IgD-negative memory B cell (primary cell): ENCODE data around the gene FADS6. TPM values are rescaled to one million over a fixed set of nuclear protein-coding genes. Genes with fewer than 3 reads are reported as not detected.
"Not testable (repeated sequence)": the region's sequence is repeated elsewhere in the genome, so short reads cannot be mapped to it uniquely, and the experiment has no call there.

Experiments used
- H3K27ac Mint-ChIP-seq, 3 donors: one replicate each; pipeline ENCODE4 v1.8.0; 2020 to 2022; ENCODE audit warnings: mild to moderate bottlenecking in 3 of 3, mixed read lengths in 3 of 3, moderate library complexity in 1 of 3
- H3K27me3 Mint-ChIP-seq: one replicate; pipeline ENCODE4 v1.8.0; 2021; ENCODE audit warnings: mixed read lengths
- H3K36me3 Mint-ChIP-seq: one replicate; pipeline ENCODE4 v1.8.0; 2020; ENCODE audit warnings: mild to moderate bottlenecking, mixed read lengths
- H3K4me1 Mint-ChIP-seq, 3 donors: one replicate each; pipeline ENCODE4 v1.8.0; 2020 to 2022; ENCODE audit warnings: mixed read lengths in 3 of 3, mild to moderate bottlenecking in 1 of 3
- H3K4me3 Mint-ChIP-seq, 4 donors: one replicate each; pipeline ENCODE4 v1.8.0; 2020 to 2022; ENCODE audit warnings: mild to moderate bottlenecking in 4 of 4, mixed read lengths in 4 of 4, moderate library complexity in 3 of 4
- H3K9me3 Mint-ChIP-seq, 3 donors: one replicate each; pipeline ENCODE4 v1.8.0; 2020 to 2021; ENCODE audit warnings: mixed read lengths in 3 of 3, mild to moderate bottlenecking in 1 of 3
- polyA plus RNA-seq: library from polyadenylated mRNA; unstranded; fragments of 300-500 nt; fragmentation: Illumina TruSeq; gene quantifications from one replicate; pipeline ENCODE4 v1.2.3, GENCODE V29; 2021

Gene FADS6
- polyA plus RNA-seq, 1 donor from 2014 or later, result not detected

GRCh38 chr17:74870512-74870911, 22.9 kb downstream of the FADS6 start:
- no peaks in the 10 kb centered on the region for H3K27me3 Mint-ChIP-seq
- no peaks in the 10 kb centered on the region for H3K36me3 Mint-ChIP-seq
- H3K9me3 Mint-ChIP-seq, result no peaks in the 10 kb centered on the region
- H3K4me3 Mint-ChIP-seq, result no peak overlapping the region
- no peak overlapping the region for H3K27ac Mint-ChIP-seq
- H3K4me1 Mint-ChIP-seq, result peaks cover 0 to 20% (median 10%) of the 10 kb centered on the region in 3 donors

GRCh38 chr17:74870028-74870427, 23.4 kb downstream of the FADS6 start:
- H3K9me3 Mint-ChIP-seq, result not testable (repeated sequence)

GRCh38 chr17:74868908-74869255, 24.6 kb downstream of the FADS6 start:
- peaks cover 6 to 22% (median 12%) of the 10 kb centered on the region in 3 donors for H3K4me1 Mint-ChIP-seq
- no peaks in the 10 kb centered on the region for H3K36me3 Mint-ChIP-seq
- no peak overlapping the region for H3K27ac Mint-ChIP-seq
- H3K4me3 Mint-ChIP-seq, result no peak overlapping the region
- H3K27me3 Mint-ChIP-seq, result no peaks in the 10 kb centered on the region
- no peaks in the 10 kb centered on the region for H3K9me3 Mint-ChIP-seq

More at GRCh38 chr17:74870028-74870427, 23.4 kb downstream of the FADS6 start:
- not testable (repeated sequence) for H3K36me3 Mint-ChIP-seq, H3K4me3 Mint-ChIP-seq, H3K27me3 Mint-ChIP-seq
- H3K27ac Mint-ChIP-seq, result peak overlapping the region in 1 of 3 donors; percentile 19
- H3K4me1 Mint-ChIP-seq, result peaks cover 2 to 20% (median 10%) of the 10 kb centered on the region in 3 donors

- Mint-ChIP-seq H3K27ac (no peak overlapping the region), H3K4me3 (no peak overlapping the region), H3K27me3 (no peaks in the 10 kb centered on the region)
Measured at GRCh38 chr17:74868251-74868907, 25.1 kb downstream of the FADS6 start.

GRCh38 chr17:74866198-74866835, 27.1 kb downstream of the FADS6 start:
- no peak overlapping the region for H3K27ac Mint-ChIP-seq
- peaks cover 9% of the 10 kb centered on the region for H3K27me3 Mint-ChIP-seq
- peaks cover 3 to 6% (median 6%) of the 10 kb centered on the region in 3 donors for H3K4me1 Mint-ChIP-seq
- H3K4me3 Mint-ChIP-seq, result no peak overlapping the region
- no peaks in the 10 kb centered on the region for H3K9me3 Mint-ChIP-seq
- H3K36me3 Mint-ChIP-seq, result no peaks in the 10 kb centered on the region

More at GRCh38 chr17:74868251-74868907, 25.1 kb downstream of the FADS6 start:
- Mint-ChIP-seq H3K4me1 (peaks cover 6 to 18% (median 9%) of the 10 kb centered on the region in 3 donors), H3K36me3 (no peaks in the 10 kb centered on the region), H3K9me3 (no peaks in the 10 kb centered on the region)

GRCh38 chr17:74865504-74866197, 27.8 kb downstream of the FADS6 start:
- H3K4me1 Mint-ChIP-seq, result peaks cover 3 to 6% (median 3%) of the 10 kb centered on the region in 3 donors
- peaks cover 15% of the 10 kb centered on the region for H3K27me3 Mint-ChIP-seq
- no peak overlapping the region for H3K4me3 Mint-ChIP-seq
- H3K27ac Mint-ChIP-seq, result peak overlapping the region in 1 of 3 donors; percentile 59
- H3K36me3 Mint-ChIP-seq, result no peaks in the 10 kb centered on the region
- H3K9me3 Mint-ChIP-seq, result no peaks in the 10 kb centered on the region

- peak overlapping the region in 2 of 3 donors; percentile 23 to 59 for H3K27ac Mint-ChIP-seq
- H3K4me1 Mint-ChIP-seq, result peaks cover 3 to 6% (median 5%) of the 10 kb centered on the region in 3 donors
Measured at GRCh38 chr17:74864866-74865395, 28.5 kb downstream of the FADS6 start.

GRCh38 chr17:74864297-74864865, 29.1 kb downstream of the FADS6 start:
- Mint-ChIP-seq H3K4me1 (peaks cover 3 to 6% (median 5%) of the 10 kb centered on the region in 3 donors), H3K4me3 (peak overlapping the region in 1 of 4 donors; percentile 39)

More at GRCh38 chr17:74864866-74865395, 28.5 kb downstream of the FADS6 start:
- Mint-ChIP-seq H3K9me3 (no peaks in the 10 kb centered on the region), H3K36me3 (no peaks in the 10 kb centered on the region), H3K27me3 (peaks cover 22% of the 10 kb centered on the region), H3K4me3 (peak overlapping the region in 1 of 4 donors; percentile 39)

GRCh38 chr17:74863420-74864296, 29.8 kb downstream of the FADS6 start:
- Mint-ChIP-seq H3K27ac (no peak overlapping the region), H3K9me3 (no peaks in the 10 kb centered on the region), H3K4me3 (peak overlapping the region in 2 of 4 donors; percentile 22 to 63)

More at GRCh38 chr17:74864297-74864865, 29.1 kb downstream of the FADS6 start:
- Mint-ChIP-seq H3K27me3 (peaks cover 22% of the 10 kb centered on the region), H3K27ac (peak overlapping the region in 1 of 3 donors; percentile 23), H3K36me3 (no peaks in the 10 kb centered on the region), H3K9me3 (no peaks in the 10 kb centered on the region)

GRCh38 chr17:74862919-74863318, 30.5 kb downstream of the FADS6 start:
- no peak overlapping the region for H3K27ac Mint-ChIP-seq
- no peaks in the 10 kb centered on the region for H3K9me3 Mint-ChIP-seq
- H3K4me1 Mint-ChIP-seq, result peaks cover 3 to 6% (median 5%) of the 10 kb centered on the region in 3 donors
- no peaks in the 10 kb centered on the region for H3K36me3 Mint-ChIP-seq
- H3K4me3 Mint-ChIP-seq, result no peak overlapping the region
- peaks cover 30% of the 10 kb centered on the region for H3K27me3 Mint-ChIP-seq

More at GRCh38 chr17:74863420-74864296, 29.8 kb downstream of the FADS6 start:
- no peaks in the 10 kb centered on the region for H3K36me3 Mint-ChIP-seq
- H3K27me3 Mint-ChIP-seq, result peaks cover 28% of the 10 kb centered on the region
- H3K4me1 Mint-ChIP-seq, result peaks cover 3 to 6% (median 5%) of the 10 kb centered on the region in 3 donors

- Mint-ChIP-seq H3K4me1 (peaks cover 3 to 6% (median 5%) of the 10 kb centered on the region in 3 donors), H3K4me3 (peak overlapping the region; percentile 46 to 84 (median 51)), H3K9me3 (no peaks in the 10 kb centered on the region), H3K27ac (no peak overlapping the region), H3K27me3 (peaks cover 33% of the 10 kb centered on the region), H3K36me3 (no peaks in the 10 kb centered on the region)
Measured at GRCh38 chr17:74862108-74862901, 31.1 kb downstream of the FADS6 start.

- no peaks in the 10 kb centered on the region for H3K9me3 Mint-ChIP-seq
- no peak overlapping the region for H3K27ac Mint-ChIP-seq
- peak overlapping the region; percentile 46 to 84 (median 51) for H3K4me3 Mint-ChIP-seq
- peaks cover 36% of the 10 kb centered on the region for H3K27me3 Mint-ChIP-seq
- H3K36me3 Mint-ChIP-seq, result no peaks in the 10 kb centered on the region
- peaks cover 3 to 6% (median 5%) of the 10 kb centered on the region in 3 donors for H3K4me1 Mint-ChIP-seq
Measured at GRCh38 chr17:74861662-74862107, 31.7 kb downstream of the FADS6 start.
